Neuron (in vitro differentiated cells): ENCODE results near the gene RPL13.

Source experiments
- H2AFZ ChIP-seq: one replicate; pipeline ENCODE4 v1.6.1; 2013; ENCODE audit warnings: low read depth, mild to moderate bottlenecking, inconsistent platforms, low read length, moderate library complexity
- H3K27me3 ChIP-seq: one replicate; pipeline ENCODE4 v1.6.1; 2013; ENCODE audit warnings: low read length; ENCODE audit not compliant: insufficient read depth
- H3K36me3 ChIP-seq: one replicate; pipeline ENCODE4 v1.6.1; 2013; ENCODE audit warnings: low read length; ENCODE audit not compliant: insufficient read depth
- H3K4me1 ChIP-seq: one replicate; pipeline ENCODE4 v1.6.1; 2013; ENCODE audit warnings: low read length; ENCODE audit not compliant: insufficient read depth
- H3K4me3 ChIP-seq: 2 replicates; pipeline ENCODE4 v1.5.1; 2013; ENCODE audit warnings: mild to moderate bottlenecking, low read length, moderate library complexity
- H3K9me3 ChIP-seq: one replicate; pipeline ENCODE4 v1.6.1; 2013; ENCODE audit warnings: low read length

RPL13 gene

DNA sequence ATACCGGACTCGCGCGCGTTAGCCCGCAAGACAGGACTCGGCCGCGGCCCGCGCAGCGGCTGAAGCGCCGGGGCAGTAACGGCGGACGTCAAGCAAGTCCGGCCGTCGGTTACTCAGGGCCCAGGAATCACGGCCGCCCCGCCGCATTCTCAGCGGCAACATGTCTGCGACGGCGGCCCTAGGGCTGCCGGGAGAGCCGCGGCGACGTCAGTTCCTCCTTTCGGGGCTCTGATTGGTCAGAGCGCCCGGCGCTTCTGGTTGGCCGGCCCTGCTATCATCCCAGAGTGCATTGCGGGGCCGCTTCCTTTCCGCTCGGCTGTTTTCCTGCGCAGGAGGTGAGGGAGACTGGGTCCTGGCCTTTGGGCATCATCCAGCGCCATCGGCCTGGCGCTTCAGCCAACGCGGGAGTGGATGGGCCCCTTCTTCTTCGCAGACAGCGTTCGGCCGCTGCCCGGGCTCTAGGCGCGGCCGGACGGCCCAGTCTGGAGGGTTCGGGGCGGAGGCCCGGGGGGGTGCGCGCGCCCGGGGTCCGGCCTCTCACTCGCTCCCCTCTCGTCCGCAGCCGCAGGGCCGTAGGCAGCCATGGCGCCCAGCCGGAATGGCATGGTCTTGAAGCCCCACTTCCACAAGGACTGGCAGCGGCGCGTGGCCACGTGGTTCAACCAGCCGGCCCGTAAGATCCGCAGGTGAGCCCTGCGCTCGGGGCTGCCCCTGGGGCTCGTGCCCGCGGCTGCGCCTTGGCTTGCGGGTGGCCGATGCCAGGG, at the start of gene RPL13:
RPL13 (plus strand) TSS at position 305 of the 764 bp plus-strand sequence; CDS start at position 583, 278 bp downstream.
- Histone ChIP-seq H3K4me1 (peaks cover 24% of the 10 kb centered on the region), H2AFZ (peak within 1 kb of the TSS; percentile 6), H3K9me3 (no peaks in the 10 kb centered on the region), H3K36me3 (peaks cover 51% of the 10 kb centered on the region), H3K4me3 (peak within 1 kb of the TSS; percentile 73), H3K27me3 (no peaks in the 10 kb centered on the region)

- Histone ChIP-seq H3K36me3 (peaks cover 51% of the 10 kb centered on the region), H3K4me1 (peaks cover 17% of the 10 kb centered on the region), H2AFZ (no peak overlapping the region), H3K27me3 (no peaks in the 10 kb centered on the region), H3K9me3 (peaks cover 3% of the 10 kb centered on the region), H3K4me3 (no peak overlapping the region)
These were observed 49.1 kb upstream of the RPL13 start for GRCh38 chr16:89511374-89511773.

DNA sequence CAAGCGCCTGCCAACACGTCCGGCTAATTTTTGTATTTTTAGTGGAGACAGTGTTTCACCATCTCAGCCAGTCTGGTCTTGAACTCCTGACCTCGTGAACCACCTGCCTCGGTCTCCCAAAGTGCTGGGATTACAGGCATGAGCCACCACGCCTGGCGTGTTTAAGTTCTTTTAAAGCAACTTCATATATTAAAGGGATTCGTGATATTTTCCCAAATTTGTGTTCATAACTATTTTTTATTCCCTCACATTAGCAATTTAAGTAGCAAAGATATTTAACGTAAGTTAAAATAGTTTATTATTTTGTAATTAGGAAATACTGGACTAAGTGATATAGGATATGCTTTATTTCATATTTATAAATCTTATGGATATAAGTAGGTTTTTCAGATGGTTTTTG, 48.0 kb upstream of the RPL13 start:
- Histone ChIP-seq H3K27me3 (no peaks in the 10 kb centered on the region), H3K36me3 (peaks cover 51% of the 10 kb centered on the region), H3K4me1 (peaks cover 21% of the 10 kb centered on the region), H3K9me3 (peaks cover 3% of the 10 kb centered on the region), H3K4me3 (no peak overlapping the region), H2AFZ (no peak overlapping the region)

- Histone ChIP-seq H3K4me1 (peaks cover 27% of the 10 kb centered on the region), H3K9me3 (peaks cover 15% of the 10 kb centered on the region), H3K4me3 (no peak overlapping the region), H3K36me3 (peaks cover 72% of the 10 kb centered on the region), H3K27me3 (no peaks in the 10 kb centered on the region), H2AFZ (no peak overlapping the region)
These were observed 43.4 kb upstream of the RPL13 start for GRCh38 chr16:89517128-89517527.

- Histone ChIP-seq H3K9me3 (peaks cover 12% of the 10 kb centered on the region), H3K4me1 (peaks cover 27% of the 10 kb centered on the region), H3K36me3 (peaks cover 77% of the 10 kb centered on the region), H3K27me3 (no peaks in the 10 kb centered on the region), H2AFZ (no peak overlapping the region), H3K4me3 (no peak overlapping the region)
These were observed 40.6 kb upstream of the RPL13 start for GRCh38 chr16:89519881-89520280.

DNA sequence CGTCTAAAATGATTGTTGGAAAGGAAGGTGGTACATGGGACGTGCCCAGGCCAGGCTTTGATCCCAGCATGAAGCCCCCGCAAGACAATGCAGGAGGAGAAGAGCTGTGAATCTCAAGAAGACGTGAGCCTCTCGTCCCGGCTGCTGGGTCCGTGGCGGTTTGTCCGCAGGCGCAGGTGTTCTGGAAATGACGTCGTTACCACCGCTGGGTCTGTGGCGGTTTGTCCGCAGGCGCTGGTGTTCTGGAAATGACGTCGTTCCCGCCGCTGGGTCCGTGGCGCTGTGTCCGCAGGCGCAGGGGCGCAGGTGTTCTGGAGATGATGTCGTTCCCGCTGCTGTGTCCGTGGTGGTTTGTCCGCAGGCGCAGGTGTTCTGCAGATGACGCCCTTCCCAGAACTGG, 38.2 kb upstream of the RPL13 start:
- H3K9me3 ChIP-seq: peaks cover 12% of the 10 kb centered on the region
- H2AFZ ChIP-seq: no peak overlapping the region
- no peaks in the 10 kb centered on the region for H3K27me3 ChIP-seq
- H3K36me3 ChIP-seq: peaks cover 87% of the 10 kb centered on the region
- H3K4me1 ChIP-seq: peaks cover 15% of the 10 kb centered on the region
- H3K4me3 ChIP-seq: no peak overlapping the region

DNA sequence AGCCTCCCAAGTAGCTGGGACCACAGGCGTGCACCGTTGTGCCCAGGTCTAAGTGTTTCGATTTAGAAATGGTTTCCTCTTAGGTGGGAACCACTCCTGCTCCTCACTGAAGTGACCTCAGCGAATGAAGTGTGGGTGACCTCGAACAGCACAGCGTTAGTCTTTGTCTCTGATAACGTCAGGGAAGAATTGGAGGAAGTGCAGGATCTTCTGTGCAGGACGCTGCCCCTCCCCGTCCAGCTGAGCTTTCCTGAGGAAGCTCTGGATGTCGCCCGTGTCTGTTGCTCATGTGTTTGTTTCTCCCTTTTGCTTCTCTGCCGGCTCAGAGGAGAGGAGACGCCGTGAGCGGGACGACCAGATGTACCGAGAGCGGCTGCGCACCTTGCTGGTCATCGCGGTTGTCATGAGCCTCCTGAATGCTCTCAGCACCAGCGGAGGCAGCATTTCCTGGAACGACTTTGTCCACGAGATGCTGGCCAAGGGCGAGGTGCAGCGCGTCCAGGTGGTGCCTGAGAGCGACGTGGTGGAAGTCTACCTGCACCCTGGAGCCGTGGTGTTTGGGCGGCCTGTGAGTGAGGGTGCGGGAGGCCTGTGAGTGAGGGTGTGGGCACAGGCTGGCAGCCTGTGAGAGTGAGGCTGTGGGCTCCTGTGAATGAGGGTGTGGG, 36.7 kb upstream of the RPL13 start:
- no peak overlapping the region for H3K4me3 ChIP-seq
- no peaks in the 10 kb centered on the region for H3K27me3 ChIP-seq
- peaks cover 3% of the 10 kb centered on the region for H3K9me3 ChIP-seq
- H2AFZ ChIP-seq: no peak overlapping the region
- H3K4me1 ChIP-seq: no peaks in the 10 kb centered on the region
- peaks cover 86% of the 10 kb centered on the region for H3K36me3 ChIP-seq

- no peaks in the 10 kb centered on the region for H3K4me1 ChIP-seq
- H3K36me3 ChIP-seq: peaks cover 83% of the 10 kb centered on the region
- no peak overlapping the region for H2AFZ ChIP-seq
- H3K27me3 ChIP-seq: no peaks in the 10 kb centered on the region
- no peak overlapping the region for H3K4me3 ChIP-seq
- no peaks in the 10 kb centered on the region for H3K9me3 ChIP-seq
These were observed 35.2 kb upstream of the RPL13 start for GRCh38 chr16:89525146-89525913.

DNA sequence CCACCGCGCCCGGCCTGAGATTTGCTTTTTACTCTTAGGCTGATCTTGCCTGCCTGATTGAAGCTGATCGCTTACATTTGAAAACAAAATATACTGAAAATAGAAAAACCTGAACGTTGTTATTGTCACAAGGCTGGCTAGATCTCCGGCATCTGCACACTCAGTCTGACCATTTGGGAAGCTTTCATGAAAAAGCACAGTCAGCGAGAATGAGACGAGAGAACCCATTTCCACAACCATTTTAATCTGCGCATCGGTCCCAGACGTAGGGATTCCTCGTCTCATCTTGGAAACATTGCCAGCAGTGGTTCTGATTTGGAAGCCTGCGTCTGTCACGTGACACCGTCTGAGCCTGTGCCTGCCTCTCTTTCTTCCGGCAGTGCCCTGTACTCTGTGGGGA, 31.4 kb upstream of the RPL13 start:
- Histone ChIP-seq H3K36me3 (peaks cover 84% of the 10 kb centered on the region), H2AFZ (no peak overlapping the region), H3K27me3 (no peaks in the 10 kb centered on the region), H3K4me1 (no peaks in the 10 kb centered on the region), H3K9me3 (no peaks in the 10 kb centered on the region), H3K4me3 (no peak overlapping the region)

GRCh38 chr16:89530401-89531381, 29.8 kb upstream of the RPL13 start:
- Histone ChIP-seq H3K27me3 (no peaks in the 10 kb centered on the region), H3K36me3 (peaks cover 86% of the 10 kb centered on the region), H3K9me3 (no peaks in the 10 kb centered on the region), H2AFZ (no peak overlapping the region), H3K4me3 (no peak overlapping the region), H3K4me1 (no peaks in the 10 kb centered on the region)

- Histone ChIP-seq H3K36me3 (peaks cover 78% of the 10 kb centered on the region), H2AFZ (no peak overlapping the region), H3K4me1 (no peaks in the 10 kb centered on the region), H3K27me3 (no peaks in the 10 kb centered on the region), H3K9me3 (no peaks in the 10 kb centered on the region), H3K4me3 (no peak overlapping the region)
These were observed 28.5 kb upstream of the RPL13 start for GRCh38 chr16:89531821-89532526.

DNA sequence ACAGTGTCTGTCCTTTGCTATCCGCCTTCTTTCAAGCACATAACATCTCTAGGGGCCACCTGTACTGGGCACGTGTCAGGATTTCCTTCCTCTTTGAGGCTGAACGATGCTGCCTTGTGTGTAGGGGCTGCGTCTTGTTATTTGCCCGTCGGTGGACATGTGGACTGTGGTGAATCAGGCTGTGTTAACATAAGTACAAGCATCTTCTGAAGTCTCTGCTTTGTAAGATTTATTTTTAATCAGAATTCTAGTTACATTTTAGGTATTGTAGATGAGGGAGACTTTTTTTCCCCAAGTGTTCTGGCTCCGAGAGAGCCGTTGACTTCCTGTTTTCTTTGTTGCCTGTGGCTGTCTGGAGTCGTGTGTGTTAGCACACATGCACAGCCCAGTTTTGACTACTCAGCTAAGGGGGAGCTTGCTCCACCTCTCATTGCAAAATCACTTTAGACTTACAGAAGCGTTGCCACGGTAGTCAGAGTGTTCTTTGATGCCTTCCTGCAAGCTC, 26.2 kb upstream of the RPL13 start:
- no peaks in the 10 kb centered on the region for H3K4me1 ChIP-seq
- no peak overlapping the region for H3K4me3 ChIP-seq
- no peaks in the 10 kb centered on the region for H3K9me3 ChIP-seq
- no peak overlapping the region for H2AFZ ChIP-seq
- no peaks in the 10 kb centered on the region for H3K27me3 ChIP-seq
- peaks cover 77% of the 10 kb centered on the region for H3K36me3 ChIP-seq
